GM13977 (cell line): Measurements from ENCODE around the gene KIF26B.
"Not testable (repeated sequence)": the region's sequence is repeated elsewhere in the genome, so short reads cannot be mapped to it uniquely, and the experiment has no call there.

Experiments used
- DNase-seq: peaks from one replicate; pipeline ENCODE4 v3.0.0; 2012; ENCODE audit warnings: low spot score
- in situ Hi-C: fragments of 300-500 bp; cut with MboI; formaldehyde crosslinking; loops from one replicate; pipeline ENCODE4 v1.12.0; 2022; ENCODE audit warnings: low sequenced_read_pairs, low pct_unique_long_range_greater_than_20kb, mixed read lengths, inconsistent platforms; ENCODE audit not compliant: unreplicated experiment
- TF ChIP-seq, protein P1 (sequence below): IDR thresholded peaks from 2 replicates; pipeline ENCODE4 v1.5.1; 2012; ENCODE audit warnings: mild to moderate bottlenecking, control low read depth; ENCODE audit not compliant: insufficient read depth; ENCODE audit errors: extremely low read depth, missing control alignments

Gene KIF26B

DNA sequence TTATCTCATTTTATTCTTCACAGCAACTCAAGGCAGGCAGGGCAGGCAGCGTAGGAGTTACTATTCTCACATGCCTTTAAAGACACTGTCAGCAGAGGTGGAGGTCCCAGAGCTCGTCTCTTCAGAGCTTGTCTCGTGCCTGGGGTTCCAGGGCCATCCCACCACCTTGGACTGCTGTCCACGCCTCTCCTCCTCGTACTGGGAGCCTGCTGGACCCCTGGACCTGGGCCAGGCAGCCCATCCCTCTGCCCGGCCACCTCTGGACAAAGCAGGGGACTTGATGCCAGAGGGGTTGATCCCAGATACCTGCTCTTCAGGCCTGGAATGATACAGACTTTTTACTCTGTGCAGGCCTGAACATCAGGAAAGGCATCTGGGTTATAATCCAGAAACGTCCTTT, 546.8 kb downstream of the KIF26B start:
- in situ Hi-C loops, result no loop called here
- no peak for DNase-seq
- TF ChIP-seq, protein P1, sequence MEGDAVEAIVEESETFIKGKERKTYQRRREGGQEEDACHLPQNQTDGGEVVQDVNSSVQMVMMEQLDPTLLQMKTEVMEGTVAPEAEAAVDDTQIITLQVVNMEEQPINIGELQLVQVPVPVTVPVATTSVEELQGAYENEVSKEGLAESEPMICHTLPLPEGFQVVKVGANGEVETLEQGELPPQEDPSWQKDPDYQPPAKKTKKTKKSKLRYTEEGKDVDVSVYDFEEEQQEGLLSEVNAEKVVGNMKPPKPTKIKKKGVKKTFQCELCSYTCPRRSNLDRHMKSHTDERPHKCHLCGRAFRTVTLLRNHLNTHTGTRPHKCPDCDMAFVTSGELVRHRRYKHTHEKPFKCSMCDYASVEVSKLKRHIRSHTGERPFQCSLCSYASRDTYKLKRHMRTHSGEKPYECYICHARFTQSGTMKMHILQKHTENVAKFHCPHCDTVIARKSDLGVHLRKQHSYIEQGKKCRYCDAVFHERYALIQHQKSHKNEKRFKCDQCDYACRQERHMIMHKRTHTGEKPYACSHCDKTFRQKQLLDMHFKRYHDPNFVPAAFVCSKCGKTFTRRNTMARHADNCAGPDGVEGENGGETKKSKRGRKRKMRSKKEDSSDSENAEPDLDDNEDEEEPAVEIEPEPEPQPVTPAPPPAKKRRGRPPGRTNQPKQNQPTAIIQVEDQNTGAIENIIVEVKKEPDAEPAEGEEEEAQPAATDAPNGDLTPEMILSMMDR, result no peak

DNA sequence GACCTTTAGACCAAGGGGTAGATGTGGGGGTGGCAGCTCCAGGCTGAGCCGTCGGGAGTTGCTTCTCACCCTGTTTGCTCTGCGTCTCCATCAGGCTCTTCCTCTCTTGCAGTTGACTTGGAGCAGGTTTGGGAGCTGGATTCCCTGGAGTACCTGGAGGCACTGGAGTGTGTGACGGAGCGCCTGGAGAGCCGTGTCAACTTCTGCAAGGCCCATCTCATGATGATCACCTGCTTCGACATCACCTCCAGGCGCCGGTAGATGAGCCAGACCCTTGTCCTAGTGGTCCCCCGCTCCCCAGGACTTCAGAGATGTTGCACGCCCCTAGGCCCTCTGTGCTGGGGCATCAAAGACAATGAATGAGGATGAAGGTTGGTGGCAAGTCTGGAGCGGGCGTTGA, 547.6 kb downstream of the KIF26B start:
- TF ChIP-seq, protein P1, result no peak
- in situ Hi-C loops, result no loop called here
- DNase-seq, result no peak

DNA sequence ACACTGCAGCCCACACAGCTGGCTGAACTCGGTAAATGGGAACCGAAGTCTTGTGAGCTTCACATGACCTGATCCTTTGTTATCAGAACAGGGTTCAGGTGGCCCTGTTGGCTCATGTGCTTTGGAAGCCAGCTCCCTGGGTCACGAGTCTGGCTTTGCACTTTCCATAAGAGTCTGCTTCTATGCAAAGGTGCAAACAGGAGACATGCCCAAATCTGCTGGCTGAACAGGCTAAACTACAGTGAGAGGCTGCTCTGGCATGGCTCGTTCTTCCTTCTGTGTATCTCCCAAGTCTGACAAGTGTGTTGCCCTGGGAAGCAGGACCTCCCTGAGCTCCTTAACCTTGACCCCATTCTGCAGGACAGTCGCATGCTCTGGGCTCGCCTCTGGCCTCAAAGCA, 549.6 kb downstream of the KIF26B start:
- in situ Hi-C loops, result no loop called here

DNA sequence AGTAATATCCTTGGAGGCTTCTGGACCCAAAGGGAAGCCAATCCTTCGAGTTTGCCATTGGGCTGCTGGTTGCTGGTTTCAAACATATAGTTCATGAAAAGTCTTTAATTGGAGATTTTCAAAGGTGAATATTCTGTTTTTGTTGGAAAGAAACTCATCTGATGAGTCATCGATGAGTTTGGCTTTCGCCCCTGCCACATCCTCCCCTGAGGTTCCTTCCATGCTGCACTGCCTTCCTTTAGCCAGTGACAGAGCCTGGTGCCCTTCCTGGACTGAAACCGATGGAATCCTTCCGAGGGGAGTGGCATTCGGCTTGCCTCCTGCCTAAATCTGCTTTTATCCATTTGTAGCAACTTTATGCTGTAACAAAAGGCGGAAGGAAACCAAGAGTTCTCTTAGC, 550.0 kb downstream of the KIF26B start:
- TF ChIP-seq, protein P1, result no peak
- no peak for DNase-seq
- in situ Hi-C loops, result no loop called here

More for the DNA sequence above, 549.6 kb downstream of the KIF26B start:
- DNase-seq, result no peak
- TF ChIP-seq, protein P1, result no peak

DNA sequence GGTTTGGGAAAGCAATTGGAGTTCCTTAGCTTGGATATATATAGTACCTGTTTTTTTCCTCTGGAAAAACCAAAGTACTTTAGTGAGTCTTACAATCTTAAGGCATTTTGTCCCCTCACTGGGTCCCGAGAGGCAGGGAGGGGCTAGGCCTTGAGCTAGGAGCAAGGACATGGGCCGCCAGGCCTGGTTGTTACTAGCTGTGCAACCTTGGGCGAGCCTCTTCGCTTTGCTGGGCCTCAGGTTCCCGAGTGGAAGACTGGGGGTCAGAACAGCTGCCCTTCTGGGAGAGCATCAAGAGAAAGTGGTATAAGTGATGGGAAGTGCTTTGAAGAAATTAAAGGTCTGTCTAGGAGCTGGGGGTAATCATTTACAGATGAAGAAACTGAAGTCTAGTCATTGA, 553.2 kb downstream of the KIF26B start:
- TF ChIP-seq, protein P1, result no peak
- no peak for DNase-seq
- in situ Hi-C loops, result no loop called here

DNA sequence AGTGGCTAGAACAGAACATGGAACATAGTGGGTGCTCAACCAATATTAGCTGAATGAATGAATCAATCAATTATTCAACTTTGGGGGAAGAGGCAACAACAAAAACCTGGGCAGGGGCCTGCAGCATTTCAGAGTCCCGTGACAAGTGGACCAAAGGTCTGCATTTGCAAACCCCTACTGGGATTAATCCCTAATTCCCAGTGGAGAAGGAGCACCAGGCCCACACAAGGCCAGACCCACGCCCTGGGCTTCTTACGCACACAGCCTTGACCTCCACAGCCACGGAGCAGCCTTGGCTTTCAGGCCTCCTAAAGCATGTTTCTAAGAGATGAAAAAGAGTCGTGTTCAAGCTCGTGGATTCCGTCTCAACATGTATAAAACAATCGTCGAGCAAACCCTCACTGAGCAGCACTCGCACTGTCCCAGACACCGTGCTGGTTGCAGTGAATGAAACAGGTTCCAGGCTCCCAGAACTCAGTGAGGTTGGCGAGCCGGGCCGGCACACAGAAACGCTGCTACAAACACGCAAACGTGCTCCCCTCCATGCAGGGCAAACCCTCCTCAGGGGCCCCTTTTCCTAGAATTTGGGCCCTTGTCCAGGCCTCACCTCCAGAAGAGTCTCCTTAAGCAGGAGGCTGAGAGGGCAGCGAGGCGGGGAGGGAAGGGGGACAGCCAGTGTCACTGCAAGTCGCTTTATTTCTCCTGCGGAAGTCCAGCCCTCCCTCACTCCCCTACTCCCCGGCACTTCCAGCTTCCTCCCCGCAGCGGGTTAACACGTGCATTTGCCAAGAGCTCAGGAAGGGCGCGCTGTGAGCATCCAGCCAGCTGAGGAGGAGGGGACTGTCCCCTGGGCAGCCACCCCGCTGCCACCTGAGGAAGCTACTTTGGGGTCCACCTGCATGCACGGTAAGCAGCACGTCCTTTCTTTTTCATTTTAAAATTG, 556.4 kb downstream of the KIF26B start:
- peak; percentile 3 for DNase-seq
- TF ChIP-seq, protein P1, result no peak
- in situ Hi-C loops, result no loop called here

DNA sequence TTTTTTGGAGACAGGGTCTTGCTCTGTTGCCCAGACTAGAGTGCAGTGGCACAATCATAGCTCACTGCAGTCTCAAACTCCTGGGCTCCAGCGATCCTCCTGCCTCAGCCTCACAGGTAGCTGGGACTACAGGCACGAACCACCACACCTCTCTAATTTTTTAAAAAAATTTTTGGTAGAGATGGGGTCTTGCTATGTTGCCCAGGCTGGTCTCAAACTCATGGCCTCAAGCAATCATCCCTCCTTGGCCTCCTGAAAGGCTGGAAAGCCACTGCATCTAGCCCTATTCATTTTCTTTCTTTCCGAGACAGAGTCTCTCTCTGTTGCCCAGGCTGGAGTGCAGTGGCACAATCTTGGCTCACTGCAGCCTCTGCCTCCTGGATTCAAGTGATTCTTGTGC, 559.2 kb downstream of the KIF26B start:
- in situ Hi-C loops, DNase-seq: not testable (repeated sequence)
